Tibial artery (tissue), 4 donors: ENCODE data around the gene TBX4.
"Not testable (repeated sequence)": the region's sequence is repeated elsewhere in the genome, so short reads cannot be mapped to it uniquely, and the experiment has no call there.

Experiments used
- DNase-seq, 2 donors: peaks; one replicate each; pipeline ENCODE4 v3.0.0-alpha.2; 2019
- H3K27ac ChIP-seq, 2 donors: fragments of 200-600 bp; sonication (generic) in 1 of 2; 1 replicate in 1 of 2; 2 replicates in 1 of 2; pipeline ENCODE4 v1.5.1; 2018 to 2019; ENCODE audit warnings: mild to moderate bottlenecking in 1 of 2
- H3K27me3 ChIP-seq, 2 donors: fragments of 200-600 bp; sonication (generic) in 1 of 2; one replicate each; pipeline versions ENCODE4 v1.5.1 to v1.6.0; 2016 to 2019
- H3K36me3 ChIP-seq, 3 donors: fragments of 200-600 bp; sonication (generic) in 2 of 3; one replicate each; pipeline ENCODE4 v1.5.1; 2016 to 2019; ENCODE audit warnings: mild to moderate bottlenecking in 2 of 3
- H3K4me1 ChIP-seq, 4 donors: fragments of 200-600 bp; sonication (generic) in 2 of 4; 1 replicate in 3 of 4; 2 replicates in 1 of 4; pipeline ENCODE4 v1.5.1; 2016 to 2019
- H3K4me3 ChIP-seq, 2 donors: fragments of 200-600 bp; sonication (generic) in 1 of 2; 1 replicate in 1 of 2; 2 replicates in 1 of 2; pipeline ENCODE4 v1.5.1; 2018 to 2019; ENCODE audit warnings: mild to moderate bottlenecking in 2 of 2
- H3K9me3 ChIP-seq, 3 donors: fragments of 200-600 bp; sonication (generic) in 1 of 3; one replicate each; pipeline ENCODE4 v1.5.1; 2016 to 2019
- intact Hi-C: fragments of 100-400 bp; cut with DNase I; formaldehyde crosslinking; loops from one replicate; pipeline ENCODE4 v1.15.0; 2023; ENCODE audit warnings: low total_unique reads
- TF ChIP-seq, protein P1 (sequence below), 2 experiments: fragments of 200-600 bp in 1 of 2; fragments of 450-650 bp in 1 of 2; IDR thresholded peaks; one replicate each; pipeline ENCODE4 v1.5.1; 2017 to 2019; ENCODE audit warnings: antibody characterized with exemption in 2 of 2, mild to moderate bottlenecking in 1 of 2, moderate library complexity in 1 of 2

TBX4 gene

GRCh38 chr17:61504697-61505096 lies 52.5 kb downstream of the TBX4 start:
- Histone ChIP-seq H3K36me3 (no peaks in the 10 kb centered on the region), H3K9me3 (no peaks in the 10 kb centered on the region), H3K4me3 (no peak overlapping the region), H3K27me3 (no peaks in the 10 kb centered on the region), H3K4me1 (peaks cover 0 to 5% (median 0%) of the 10 kb centered on the region in 4 donors), H3K27ac (no peak overlapping the region)
- intact Hi-C loops: no loop called here
- TF ChIP-seq, protein P1, sequence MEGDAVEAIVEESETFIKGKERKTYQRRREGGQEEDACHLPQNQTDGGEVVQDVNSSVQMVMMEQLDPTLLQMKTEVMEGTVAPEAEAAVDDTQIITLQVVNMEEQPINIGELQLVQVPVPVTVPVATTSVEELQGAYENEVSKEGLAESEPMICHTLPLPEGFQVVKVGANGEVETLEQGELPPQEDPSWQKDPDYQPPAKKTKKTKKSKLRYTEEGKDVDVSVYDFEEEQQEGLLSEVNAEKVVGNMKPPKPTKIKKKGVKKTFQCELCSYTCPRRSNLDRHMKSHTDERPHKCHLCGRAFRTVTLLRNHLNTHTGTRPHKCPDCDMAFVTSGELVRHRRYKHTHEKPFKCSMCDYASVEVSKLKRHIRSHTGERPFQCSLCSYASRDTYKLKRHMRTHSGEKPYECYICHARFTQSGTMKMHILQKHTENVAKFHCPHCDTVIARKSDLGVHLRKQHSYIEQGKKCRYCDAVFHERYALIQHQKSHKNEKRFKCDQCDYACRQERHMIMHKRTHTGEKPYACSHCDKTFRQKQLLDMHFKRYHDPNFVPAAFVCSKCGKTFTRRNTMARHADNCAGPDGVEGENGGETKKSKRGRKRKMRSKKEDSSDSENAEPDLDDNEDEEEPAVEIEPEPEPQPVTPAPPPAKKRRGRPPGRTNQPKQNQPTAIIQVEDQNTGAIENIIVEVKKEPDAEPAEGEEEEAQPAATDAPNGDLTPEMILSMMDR (IDR thresholded peaks at IDR 0.05): no peak
- DNase-seq: no peak

GRCh38 chr17:61505846-61506627 lies 53.8 kb downstream of the TBX4 start:
- H3K36me3 ChIP-seq: no peaks in the 10 kb centered on the region
- intact Hi-C loops: no loop called here
- DNase-seq: no peak
- TF ChIP-seq, protein P1 (IDR thresholded peaks at IDR 0.05): no peak
- H3K27ac ChIP-seq: no peak overlapping the region
- H3K27me3 ChIP-seq: no peaks in the 10 kb centered on the region
- H3K9me3 ChIP-seq: no peaks in the 10 kb centered on the region
- peaks cover 0 to 5% (median 0%) of the 10 kb centered on the region in 4 donors for H3K4me1 ChIP-seq
- H3K4me3 ChIP-seq: no peak overlapping the region

DNA sequence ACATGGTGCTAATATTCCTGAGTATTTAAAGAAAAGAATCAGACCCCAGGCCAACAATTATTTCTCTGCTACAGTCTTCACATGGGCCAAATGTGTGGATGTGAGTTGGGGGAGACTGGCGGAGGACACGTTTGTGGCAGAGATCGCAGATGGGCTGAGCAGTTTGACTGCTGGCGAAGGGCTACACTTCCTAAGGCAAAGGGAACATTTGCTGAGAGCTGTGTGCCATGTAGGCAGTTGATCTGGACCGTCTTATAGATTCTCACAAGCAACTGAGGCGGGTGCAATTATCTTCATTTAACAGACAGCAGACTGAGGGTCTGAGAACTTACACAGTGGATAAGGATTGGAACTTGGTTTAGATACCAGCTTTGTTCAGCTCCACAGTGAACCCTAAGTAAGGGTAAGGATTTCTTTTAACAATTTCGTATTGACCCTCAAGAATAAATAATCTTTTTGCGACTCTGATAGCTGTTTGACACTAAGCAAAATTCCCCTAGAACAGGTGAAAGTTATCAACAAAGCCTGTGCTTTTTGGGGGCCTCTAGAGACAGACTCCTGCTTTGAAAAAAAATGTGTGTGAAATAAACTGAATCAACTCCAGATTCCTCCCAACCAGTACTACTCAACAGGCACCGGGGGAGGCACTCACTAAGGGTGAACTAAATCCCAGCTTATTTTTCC lies 55.3 kb downstream of the TBX4 start:
- H3K4me1 ChIP-seq: peaks cover 0 to 5% (median 0%) of the 10 kb centered on the region in 4 donors
- H3K27ac ChIP-seq: no peak overlapping the region
- no peaks in the 10 kb centered on the region for H3K27me3 ChIP-seq
- TF ChIP-seq, protein P1 (IDR thresholded peaks at IDR 0.05): no peak
- no peaks in the 10 kb centered on the region for H3K36me3 ChIP-seq
- H3K4me3 ChIP-seq: no peak overlapping the region
- intact Hi-C loops: no loop called here
- no peaks in the 10 kb centered on the region for H3K9me3 ChIP-seq
- DNase-seq: no peak

- peaks cover 0 to 5% (median 0%) of the 10 kb centered on the region in 4 donors for H3K4me1 ChIP-seq
- H3K4me3 ChIP-seq: no peak overlapping the region
- TF ChIP-seq, protein P1 (IDR thresholded peaks at IDR 0.05): no peak
- H3K27ac ChIP-seq: no peak overlapping the region
- intact Hi-C loops: no loop called here
- no peaks in the 10 kb centered on the region for H3K9me3 ChIP-seq
- no peak for DNase-seq
- no peaks in the 10 kb centered on the region for H3K36me3 ChIP-seq
- H3K27me3 ChIP-seq: no peaks in the 10 kb centered on the region
Observed at GRCh38 chr17:61508912-61509311, 56.7 kb downstream of the TBX4 start.

GRCh38 chr17:61509454-61509853 lies 57.2 kb downstream of the TBX4 start:
- H3K4me1 ChIP-seq, H3K27me3 ChIP-seq, H3K4me3 ChIP-seq, intact Hi-C loops, H3K27ac ChIP-seq, DNase-seq, H3K9me3 ChIP-seq, H3K36me3 ChIP-seq: not testable (repeated sequence)

- no peaks in the 10 kb centered on the region for H3K9me3 ChIP-seq
Observed at GRCh38 chr17:61510237-61510636, 58.0 kb downstream of the TBX4 start.

More at GRCh38 chr17:61510237-61510636, 58.0 kb downstream of the TBX4 start:
- Histone ChIP-seq H3K36me3 (no peaks in the 10 kb centered on the region), H3K27me3 (no peaks in the 10 kb centered on the region), H3K4me1 (no peaks in the 10 kb centered on the region), H3K27ac (no peak overlapping the region), H3K4me3 (no peak overlapping the region)
- TF ChIP-seq, protein P1 (IDR thresholded peaks at IDR 0.05): no peak
- DNase-seq: no peak
- intact Hi-C loops: no loop called here
